Esophagus squamous epithelium (tissue), 5 donors: Measurements from ENCODE around the gene NAP1L4. TPM values are rescaled to one million over a fixed set of nuclear protein-coding genes. Genes with fewer than 3 reads are reported as not detected.

Experiments used
- DNase-seq: peaks from one replicate; lab custom pipeline; 2025; lab: John Stamatoyannopoulos, UW
- H3K27ac ChIP-seq, 4 donors: fragments of 200-600 bp; sonication (generic); one replicate each; pipeline ENCODE4 v1.5.1; 2016 to 2019; ENCODE audit warnings: mild to moderate bottlenecking in 1 of 4
- H3K27me3 ChIP-seq, 4 donors: fragments of 200-600 bp; sonication (generic); 1 replicate in 3 of 4; 2 replicates in 1 of 4; pipeline versions ENCODE4 v1.5.1 to v1.6.0; 2017 to 2021; ENCODE audit warnings: antibody characterized with exemption in 1 of 4
- H3K36me3 ChIP-seq, 3 donors: fragments of 200-600 bp; sonication (generic); one replicate each; pipeline ENCODE4 v1.5.1; 2016 to 2019
- H3K4me1 ChIP-seq, 3 donors: fragments of 200-600 bp; sonication (generic); one replicate each; pipeline ENCODE4 v1.5.1; 2017 to 2019
- H3K4me3 ChIP-seq, 4 donors: fragments of 200-600 bp; sonication (generic); 1 replicate in 3 of 4; 2 replicates in 1 of 4; pipeline ENCODE4 v1.5.1; 2016 to 2019; ENCODE audit warnings: mild to moderate bottlenecking in 2 of 4, moderate library complexity in 1 of 4
- H3K9me3 ChIP-seq, 3 donors: fragments of 200-600 bp; sonication (generic); one replicate each; pipeline ENCODE4 v1.5.1; 2016 to 2019
- POLR2A ChIP-seq, 4 donors: fragments of 450-650 bp; IDR thresholded peaks; one replicate each; pipeline ENCODE4 v1.6.1; 2017; ENCODE audit warnings: antibody characterized with exemption in 4 of 4, mild to moderate bottlenecking in 4 of 4, moderate library complexity in 3 of 4
- WGBS, 2 donors: methylation state at CpG; one replicate each; pipeline ENCODE4 v1.1.5; 2018; 5-methylcytosine and 5-hydroxymethylcytosine counted together
- intact Hi-C: fragments of 100-400 bp; cut with DNase I; formaldehyde crosslinking; loops from one replicate; pipeline ENCODE4 v1.15.0; 2022
- total RNA-seq, 4 donors: library from RNA; depleted of rRNA; stranded (reverse); fragments of >200 nt; gene quantifications; one replicate each; pipeline ENCODE4 v1.1.0, GENCODE V29; 2016
- TF ChIP-seq, protein P1 (sequence below), 6 experiments: fragments of 450-650 bp in 4 of 6; fragments of 200-600 bp in 2 of 6; sonication (generic) in 2 of 6; IDR thresholded peaks; one replicate each; pipeline ENCODE4 v1.5.1; 2016 to 2019; ENCODE audit warnings: antibody characterized with exemption in 6 of 6, mild to moderate bottlenecking in 4 of 6, moderate library complexity in 4 of 6
- donor health status: DM: yes; HTN: yes; CAD: no.

The NAP1L4 gene
- total RNA-seq, 4 donors from 2014 or later: 108 to 140 (median 121) TPM

DNA sequence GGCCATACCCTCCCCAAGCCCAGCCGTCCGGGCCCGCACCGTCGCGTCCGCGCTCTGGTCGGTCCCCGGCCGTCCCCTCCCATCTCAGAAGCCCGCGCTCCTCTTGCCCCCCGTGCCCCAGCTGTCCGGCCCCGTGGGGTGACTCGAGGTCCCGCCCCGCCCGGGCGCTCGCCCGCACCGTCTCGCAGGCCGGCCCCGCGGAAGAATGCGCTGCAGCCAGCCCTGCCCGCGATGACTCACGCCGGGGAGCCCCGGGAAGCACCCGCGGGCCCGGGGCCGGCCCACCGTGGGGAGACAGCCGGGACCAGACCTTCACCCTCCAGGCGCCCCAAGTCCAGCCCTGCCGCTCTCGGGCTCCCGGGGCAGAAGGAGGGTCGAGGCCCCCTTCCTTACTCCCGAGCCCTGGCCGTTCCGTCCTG lies 62.6 kb downstream of the NAP1L4 start:
- no peak for DNase-seq
- H3K4me1 ChIP-seq: peaks cover 33 to 70% (median 35%) of the 10 kb centered on the region in 3 donors
- H3K4me3 ChIP-seq: peak overlapping the region; percentile 50 to 79 (median 69)
- peaks cover 0 to 37% (median 0%) of the 10 kb centered on the region in 4 donors for H3K27me3 ChIP-seq
- H3K9me3 ChIP-seq: no peaks in the 10 kb centered on the region
- 0% methylated on average over 1 of the region's 48 CpGs; no CpG with 5 or more reads in 1 of the 2 donors for WGBS, 2 donors
- intact Hi-C loops: no loop called here
- TF ChIP-seq, protein P1, sequence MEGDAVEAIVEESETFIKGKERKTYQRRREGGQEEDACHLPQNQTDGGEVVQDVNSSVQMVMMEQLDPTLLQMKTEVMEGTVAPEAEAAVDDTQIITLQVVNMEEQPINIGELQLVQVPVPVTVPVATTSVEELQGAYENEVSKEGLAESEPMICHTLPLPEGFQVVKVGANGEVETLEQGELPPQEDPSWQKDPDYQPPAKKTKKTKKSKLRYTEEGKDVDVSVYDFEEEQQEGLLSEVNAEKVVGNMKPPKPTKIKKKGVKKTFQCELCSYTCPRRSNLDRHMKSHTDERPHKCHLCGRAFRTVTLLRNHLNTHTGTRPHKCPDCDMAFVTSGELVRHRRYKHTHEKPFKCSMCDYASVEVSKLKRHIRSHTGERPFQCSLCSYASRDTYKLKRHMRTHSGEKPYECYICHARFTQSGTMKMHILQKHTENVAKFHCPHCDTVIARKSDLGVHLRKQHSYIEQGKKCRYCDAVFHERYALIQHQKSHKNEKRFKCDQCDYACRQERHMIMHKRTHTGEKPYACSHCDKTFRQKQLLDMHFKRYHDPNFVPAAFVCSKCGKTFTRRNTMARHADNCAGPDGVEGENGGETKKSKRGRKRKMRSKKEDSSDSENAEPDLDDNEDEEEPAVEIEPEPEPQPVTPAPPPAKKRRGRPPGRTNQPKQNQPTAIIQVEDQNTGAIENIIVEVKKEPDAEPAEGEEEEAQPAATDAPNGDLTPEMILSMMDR (IDR thresholded peaks at IDR 0.05): no peak
- no peak for TF ChIP-seq POLR2A (IDR thresholded peaks at IDR 0.05)
- peak overlapping the region; percentile 81 to 93 (median 88) for H3K27ac ChIP-seq
- no peaks in the 10 kb centered on the region for H3K36me3 ChIP-seq

DNA sequence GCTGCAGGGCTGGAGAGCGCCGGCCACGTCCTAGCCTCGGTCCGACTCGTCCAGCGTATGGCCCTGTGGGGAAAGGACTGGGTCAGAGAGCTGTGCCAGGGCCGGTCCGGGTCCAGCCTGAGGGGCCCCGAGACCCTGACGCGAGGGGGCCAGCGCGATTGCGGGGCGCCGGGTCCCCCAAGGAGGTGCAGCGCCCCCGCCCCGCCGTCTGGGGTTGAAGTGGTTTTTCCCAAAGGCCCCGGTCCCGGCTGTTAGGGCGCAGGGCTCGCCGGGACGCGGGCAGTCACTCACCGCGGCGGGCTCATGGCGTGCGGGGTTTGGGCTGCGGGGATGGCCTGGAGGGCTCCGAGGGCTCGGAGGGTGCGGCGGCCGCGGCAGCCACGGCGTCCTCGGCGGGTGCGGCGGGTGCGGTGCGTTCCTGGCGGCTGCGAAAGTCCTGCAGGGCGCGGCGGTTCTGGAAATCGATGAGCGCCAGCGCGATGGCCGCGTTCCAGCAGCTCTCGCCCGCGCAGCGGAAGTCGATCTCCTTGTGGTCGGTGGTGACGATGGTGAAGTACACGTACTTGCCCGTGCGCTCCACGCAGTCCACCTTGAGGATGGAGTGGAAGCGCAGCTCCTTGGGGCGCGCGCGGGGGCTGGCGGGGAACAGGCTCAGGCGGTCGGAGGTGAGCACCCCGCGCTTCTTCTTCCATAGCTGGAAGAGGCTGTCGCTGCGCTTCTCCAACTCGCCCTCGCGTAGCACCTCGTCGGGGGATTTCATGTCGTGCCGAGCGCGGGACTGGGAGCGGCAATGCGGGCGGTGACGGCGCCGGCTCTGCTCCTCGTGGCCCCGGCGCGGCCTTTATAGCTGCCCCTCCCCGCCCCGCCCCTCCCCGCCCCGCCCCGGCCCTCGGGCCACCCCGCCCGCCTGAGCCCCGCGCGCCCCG lies 63.3 kb downstream of the NAP1L4 start, which contains the start of gene PHLDA2:
Gene PHLDA2 (minus strand): TSS at position 816 of the 926 bp plus-strand sequence. CDS start 56 bp downstream, at position 760.
- WGBS, 2 donors: 0 to 12% methylated on average over 4 to 5 of the region's 113 CpGs
- peak within 1 kb of the TSS; percentile 81 to 93 (median 88) for H3K27ac ChIP-seq
- intact Hi-C loops: no loop called here

DNA sequence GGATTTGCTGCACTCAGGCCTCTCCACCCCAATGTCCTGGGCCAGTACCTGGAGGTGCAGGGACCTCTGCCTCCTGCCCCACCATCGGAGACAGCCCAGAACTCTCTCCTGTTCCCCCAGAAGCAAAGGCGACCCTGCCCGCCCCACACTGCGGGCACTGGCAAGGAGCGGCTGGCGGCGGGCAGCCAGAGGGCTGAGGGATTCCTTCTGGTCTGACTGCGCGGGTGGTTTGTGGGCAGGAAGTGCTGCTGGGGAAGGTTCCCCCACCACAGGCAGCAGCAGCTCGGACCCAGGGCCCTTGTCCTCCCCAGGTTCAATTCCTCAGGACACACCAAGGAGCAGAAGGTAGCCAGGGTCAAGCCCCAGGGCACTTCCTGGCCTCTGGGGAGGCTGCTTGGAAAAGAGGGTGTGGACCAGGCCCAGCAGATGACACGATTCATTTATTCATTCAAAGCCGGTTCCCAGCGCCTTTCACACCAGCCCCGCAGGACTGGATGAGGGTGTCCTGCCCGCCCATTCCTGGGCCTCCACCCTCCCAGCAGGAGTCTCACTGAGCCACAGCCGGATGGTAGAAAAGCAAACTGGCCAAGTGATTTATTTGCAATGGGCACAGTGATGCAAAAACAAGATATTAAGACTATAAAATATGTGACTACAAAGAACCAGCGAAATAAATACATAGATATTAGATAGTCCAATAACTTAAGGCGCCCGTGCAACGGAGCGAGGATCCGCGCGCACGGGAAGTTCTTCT lies 64.1 kb downstream of the NAP1L4 start:
- peak overlapping the region; percentile 50 to 79 (median 69) for H3K4me3 ChIP-seq
- peak overlapping the region; percentile 81 to 93 (median 88) for H3K27ac ChIP-seq
- peaks cover 34 to 67% (median 34%) of the 10 kb centered on the region in 3 donors for H3K4me1 ChIP-seq
- no peaks in the 10 kb centered on the region for H3K9me3 ChIP-seq
- no peaks in the 10 kb centered on the region for H3K36me3 ChIP-seq
- 17 to 23% methylated on average over 16 to 21 of the region's 25 CpGs for WGBS, 2 donors
- DNase-seq: no peak
- TF ChIP-seq, protein P1 (IDR thresholded peaks at IDR 0.05): no peak
- peak in 1 of 4 donors; percentile 29 for TF ChIP-seq POLR2A (IDR thresholded peaks at IDR 0.05)
- intact Hi-C loops: no loop called here
- peaks cover 0 to 37% (median 0%) of the 10 kb centered on the region in 4 donors for H3K27me3 ChIP-seq

More for the DNA sequence above, 63.3 kb downstream of the NAP1L4 start, which contains the start of gene PHLDA2:
- Histone ChIP-seq H3K27me3 (peaks cover 0 to 37% (median 0%) of the 10 kb centered on the region in 4 donors), H3K9me3 (no peaks in the 10 kb centered on the region), H3K36me3 (no peaks in the 10 kb centered on the region), H3K4me3 (peak within 1 kb of the TSS; percentile 50 to 79 (median 69)), H3K4me1 (peaks cover 38 to 73% (median 38%) of the 10 kb centered on the region in 3 donors)
- TF ChIP-seq, protein P1 (IDR thresholded peaks at IDR 0.05): peak in 1 of 6 experiments; percentile 21
- TF ChIP-seq POLR2A (IDR thresholded peaks at IDR 0.05): peak in 2 of 4 donors; percentile 80 to 81
- DNase-seq: no peak

DNA sequence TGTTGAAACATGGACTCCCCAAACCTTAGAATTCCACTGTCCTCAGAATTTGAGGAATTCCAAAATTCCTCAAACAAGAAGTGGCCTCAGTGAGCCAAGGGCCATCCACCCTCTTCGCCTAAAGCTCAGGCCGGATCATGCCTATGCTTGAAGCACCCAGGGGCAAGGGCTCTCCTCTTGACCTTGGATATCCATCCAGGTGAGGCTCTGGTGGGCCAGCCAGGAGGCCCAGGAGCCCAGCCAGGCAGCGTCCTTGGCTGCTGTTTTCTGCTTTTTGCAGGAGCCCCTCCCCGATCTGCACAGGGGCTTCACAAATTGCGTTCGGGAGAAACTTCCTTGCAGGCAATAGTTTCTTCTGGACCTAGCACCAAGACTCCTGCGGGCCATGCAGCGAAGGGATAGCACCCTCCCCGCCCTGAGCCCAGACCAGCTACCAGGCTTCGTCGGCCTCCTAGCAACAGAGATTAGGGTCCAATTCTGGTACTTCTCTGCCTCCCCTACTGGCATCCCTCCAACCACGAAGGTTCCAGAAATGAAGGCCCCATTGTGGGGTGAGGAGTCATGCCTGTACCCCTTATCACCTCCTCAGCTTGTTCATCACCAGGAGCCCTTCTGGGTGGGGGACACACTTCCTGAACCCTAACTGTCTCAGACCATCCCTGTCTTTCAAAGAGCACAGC lies 64.9 kb downstream of the NAP1L4 start:
- WGBS, 2 donors: 90 to 91% methylated on average over 5 to 10 of the region's 12 CpGs
- H3K9me3 ChIP-seq: no peaks in the 10 kb centered on the region
- peaks cover 0 to 37% (median 0%) of the 10 kb centered on the region in 4 donors for H3K27me3 ChIP-seq
- no peaks in the 10 kb centered on the region for H3K36me3 ChIP-seq
- no peak overlapping the region for H3K27ac ChIP-seq
- intact Hi-C loops: no loop called here
- H3K4me1 ChIP-seq: peaks cover 26 to 60% (median 34%) of the 10 kb centered on the region in 3 donors
- DNase-seq: no peak
- peak overlapping the region in 3 of 4 donors; percentile 62 to 79 (median 76) for H3K4me3 ChIP-seq
- no peak for TF ChIP-seq POLR2A (IDR thresholded peaks at IDR 0.05)

DNA sequence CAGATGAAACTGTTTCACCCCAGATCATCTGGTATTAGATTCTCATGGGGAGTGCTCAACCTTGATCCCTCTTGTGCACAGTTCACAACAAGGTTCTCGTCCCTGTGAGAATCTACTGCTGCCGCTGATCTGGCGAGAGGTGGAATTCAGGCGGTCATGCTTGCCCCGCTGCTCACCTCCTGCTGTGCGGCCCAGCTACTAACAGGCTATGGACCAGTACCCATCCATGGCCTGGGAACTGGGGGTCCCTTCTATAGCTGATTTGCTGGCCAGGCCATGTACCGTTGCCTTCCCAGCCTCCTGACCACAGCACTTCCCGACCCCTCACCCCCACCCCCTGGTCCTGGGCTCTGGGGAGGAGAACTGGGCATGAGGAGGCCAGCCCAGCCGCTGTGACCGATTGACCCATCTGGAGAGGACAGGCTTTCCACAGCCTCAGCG lies 65.5 kb downstream of the NAP1L4 start:
- Histone ChIP-seq H3K9me3 (no peaks in the 10 kb centered on the region), H3K36me3 (no peaks in the 10 kb centered on the region), H3K27ac (no peak overlapping the region), H3K27me3 (peaks cover 0 to 37% (median 0%) of the 10 kb centered on the region in 4 donors), H3K4me1 (peaks cover 26 to 58% (median 34%) of the 10 kb centered on the region in 3 donors), H3K4me3 (no peak overlapping the region)
- no peak for TF ChIP-seq POLR2A (IDR thresholded peaks at IDR 0.05)
- TF ChIP-seq, protein P1 (IDR thresholded peaks at IDR 0.05): no peak
- 88 to 90% methylated on average over 5 to 11 of the region's 11 CpGs for WGBS, 2 donors
- intact Hi-C loops: no loop called here
- no peak for DNase-seq
